Measurements from ENCODE around the gene SECTM1. TPM values are rescaled to one million over a fixed set of nuclear protein-coding genes. Genes with fewer than 3 reads are reported as not detected.
A peak's percentile ranks its signal among the peaks of the same experiment; 100 is the strongest.

Gene SECTM1
- total RNA-seq, 2 experiments from 2014 or later = 0.72 to 0.74 TPM

DNA sequence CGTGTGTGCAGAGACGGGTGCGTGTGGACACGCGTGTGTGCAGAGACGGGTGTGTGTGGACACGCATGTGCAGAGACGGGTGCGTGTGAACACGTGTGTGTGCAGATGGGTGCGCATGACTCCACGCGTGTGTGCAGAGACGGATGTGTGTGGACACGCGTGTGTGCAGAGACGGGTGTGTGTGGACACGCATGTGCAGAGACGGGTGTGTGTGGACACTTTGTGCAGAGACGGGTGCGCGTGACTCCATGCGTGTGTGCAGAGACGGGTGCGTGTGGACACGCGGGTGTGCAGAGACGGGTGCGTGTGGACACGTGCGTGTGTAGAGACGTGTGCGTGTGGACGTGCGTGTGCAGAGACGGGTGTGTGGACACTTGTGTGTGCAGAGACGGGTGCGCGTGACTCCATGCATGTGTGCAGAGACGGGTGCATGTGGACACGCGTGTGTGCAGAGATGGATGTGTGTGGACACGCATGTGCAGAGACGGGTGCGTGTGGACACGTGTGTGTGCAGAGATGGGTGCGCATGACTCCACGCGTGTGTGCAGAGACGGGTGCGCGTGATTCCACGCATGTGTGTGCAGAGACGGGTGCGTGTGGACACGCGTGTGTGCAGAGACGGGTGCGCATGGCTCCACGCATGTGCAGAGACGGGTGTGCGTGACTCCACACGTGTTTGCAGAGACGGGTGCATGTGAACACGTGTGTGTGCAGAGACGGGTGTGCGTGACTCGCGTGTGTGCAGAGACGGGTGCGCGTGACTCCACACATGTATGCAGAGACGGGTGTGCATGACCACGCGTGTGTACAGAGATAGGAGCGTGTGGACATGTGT, 14.6 kb downstream of the SECTM1 start:
- Mint-ChIP-seq H3K36me3 (peaks cover 30% of the 10 kb centered on the region), H3K4me1 (peaks cover 29% of the 10 kb centered on the region), H3K4me3 (no peak overlapping the region), H3K27me3 (peaks cover 4% of the 10 kb centered on the region), H3K27ac (no peak overlapping the region), H3K9me3 (no peaks in the 10 kb centered on the region)
- DNase-seq = no peak

DNA sequence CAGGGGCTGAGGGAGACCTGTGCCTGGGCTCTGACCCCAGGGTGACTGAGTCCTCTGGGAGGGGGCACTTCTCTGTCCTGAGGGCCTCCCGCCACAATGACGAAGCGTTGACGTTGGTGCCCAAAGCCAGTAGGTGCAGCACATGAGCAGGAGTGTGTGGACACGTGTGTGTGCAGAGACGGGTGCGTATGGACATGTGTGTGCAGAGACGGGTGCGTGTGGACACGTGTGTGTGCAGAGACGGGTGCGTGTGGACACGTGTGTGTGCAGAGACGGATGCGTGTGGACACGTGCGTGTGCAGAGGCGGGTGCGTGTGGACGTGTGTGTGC, 15.4 kb downstream of the SECTM1 start:
- peaks cover 38% of the 10 kb centered on the region for H3K36me3 Mint-ChIP-seq
- H3K4me3 Mint-ChIP-seq = no peak overlapping the region
- peaks cover 28% of the 10 kb centered on the region for H3K4me1 Mint-ChIP-seq
- H3K27ac Mint-ChIP-seq = no peak overlapping the region
- peaks cover 4% of the 10 kb centered on the region for H3K27me3 Mint-ChIP-seq
- no peak for DNase-seq
- H3K9me3 Mint-ChIP-seq = no peaks in the 10 kb centered on the region

DNA sequence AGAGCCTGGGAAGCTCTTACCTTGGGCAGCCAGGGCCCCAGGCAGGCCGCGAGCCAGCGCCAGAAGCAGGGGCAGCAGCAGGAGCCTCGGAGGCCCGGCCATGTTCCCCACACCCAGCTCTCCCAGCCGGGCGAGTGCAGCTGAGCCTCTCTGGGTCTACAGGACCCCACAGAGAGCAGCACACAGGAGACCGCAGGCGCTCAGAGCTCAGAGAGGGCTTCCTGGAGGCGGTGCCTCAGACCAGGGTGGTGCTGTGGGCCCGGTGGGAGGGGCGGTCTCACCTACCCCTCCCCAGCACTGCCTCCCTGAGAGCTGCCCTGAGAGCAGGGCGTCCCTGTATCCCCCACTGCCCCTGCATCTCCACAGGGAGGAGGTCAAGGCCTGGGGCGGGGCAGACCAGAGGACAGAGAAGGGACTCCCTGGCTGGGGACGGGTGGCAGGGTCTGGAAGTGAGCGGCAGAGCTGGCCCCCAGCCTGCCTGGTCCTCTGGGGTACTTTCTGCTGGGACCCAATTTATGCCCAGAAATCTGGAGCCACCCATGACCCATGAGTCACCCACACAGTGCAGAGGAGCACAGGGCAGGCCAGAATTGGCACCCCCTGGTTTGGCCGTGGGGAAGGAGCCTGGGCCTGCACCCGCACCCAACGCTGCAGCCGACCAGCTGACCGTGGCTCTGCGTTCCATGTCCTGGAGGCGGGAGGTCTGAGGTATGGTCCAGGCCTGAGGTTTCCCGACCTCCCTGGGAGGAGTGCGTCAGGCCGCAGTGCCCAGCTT, 16.0 kb downstream of the SECTM1 start, which contains the start of gene CD7:
CD7 (minus strand) TSS at position 215 of the 775 bp plus-strand sequence; CDS start at position 102, 113 bp downstream.
- Mint-ChIP-seq H3K4me1 (peaks cover 23% of the 10 kb centered on the region), H3K27me3 (peaks cover 4% of the 10 kb centered on the region), H3K36me3 (peaks cover 38% of the 10 kb centered on the region), H3K4me3 (peak within 1 kb of the TSS; percentile 95), H3K27ac (peak within 1 kb of the TSS; percentile 93), H3K9me3 (no peaks in the 10 kb centered on the region)
- peak; percentile 79 for DNase-seq

DNA sequence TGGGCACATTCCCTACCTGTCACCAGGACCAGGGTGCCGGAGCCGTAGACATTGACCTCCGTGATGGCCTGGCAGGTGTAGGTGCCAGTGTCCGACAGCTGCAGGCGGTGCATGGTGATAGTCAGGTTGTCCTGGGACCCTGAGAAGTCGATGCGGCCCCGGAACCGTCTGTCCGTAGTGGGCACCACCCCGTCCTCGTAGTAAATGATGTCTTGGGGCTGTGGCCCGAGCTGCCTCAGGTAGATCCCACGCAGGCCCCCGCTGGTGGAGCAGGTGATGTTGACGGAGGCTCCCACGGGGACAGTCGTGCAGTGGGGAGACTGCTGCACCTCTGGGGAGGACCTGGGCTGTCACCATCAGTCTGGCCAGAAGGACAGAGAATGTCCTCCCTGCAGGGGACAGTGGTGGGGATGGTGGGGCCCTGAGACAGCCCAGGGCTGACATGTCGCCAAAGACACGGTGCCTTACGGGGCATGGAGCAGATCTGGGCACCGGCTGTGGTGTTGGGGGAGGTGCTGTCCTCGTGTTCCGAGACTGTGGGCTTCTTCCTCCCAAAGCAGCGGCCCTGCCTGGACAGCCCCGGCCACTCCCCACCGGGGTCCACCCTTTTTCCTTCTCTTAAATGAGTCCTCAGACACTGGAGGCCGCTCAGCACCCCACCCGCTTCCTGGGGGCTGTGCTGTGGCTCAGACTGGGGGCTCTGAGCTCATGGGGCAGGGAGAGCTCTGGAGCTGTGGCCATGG, 16.7 kb downstream of the SECTM1 start:
- peak overlapping the region; percentile 95 for H3K4me3 Mint-ChIP-seq

DNA sequence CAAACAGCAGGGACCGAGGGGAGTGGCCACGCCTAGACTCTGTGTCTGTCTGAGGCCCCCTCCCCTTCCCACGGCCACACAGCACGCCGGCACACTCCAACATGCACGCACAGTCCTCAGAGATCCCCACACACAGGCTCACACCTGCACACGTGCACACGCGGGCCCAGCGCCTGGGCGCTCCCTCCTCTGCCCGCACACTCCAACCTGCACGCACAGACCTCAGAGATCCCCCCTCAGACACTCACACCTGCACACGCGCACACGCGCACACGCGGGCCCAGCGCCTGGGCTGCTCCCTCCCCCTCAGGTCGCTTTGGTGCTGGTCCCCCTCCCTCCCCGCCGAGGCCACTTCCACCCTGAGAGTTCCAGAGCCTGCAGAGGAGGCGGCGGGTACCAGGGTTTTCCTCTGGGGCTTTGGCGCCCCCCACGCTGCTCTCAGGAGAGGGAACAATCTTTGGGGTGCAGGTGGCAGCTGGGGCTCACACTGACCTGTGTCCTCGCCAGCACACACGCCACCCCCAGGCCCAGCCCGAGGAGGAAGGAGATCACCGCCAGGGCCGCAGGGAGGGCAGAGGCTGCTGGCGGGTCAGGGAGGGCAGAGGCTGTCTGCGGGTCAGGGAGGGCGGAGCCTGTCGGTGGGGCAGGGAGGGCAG, 17.7 kb downstream of the SECTM1 start:
- peak overlapping the region; percentile 95 for H3K4me3 Mint-ChIP-seq
- H3K36me3 Mint-ChIP-seq = peaks cover 35% of the 10 kb centered on the region
- H3K27me3 Mint-ChIP-seq = peaks cover 4% of the 10 kb centered on the region
- no peaks in the 10 kb centered on the region for H3K9me3 Mint-ChIP-seq
- peaks cover 19% of the 10 kb centered on the region for H3K4me1 Mint-ChIP-seq
- peak; percentile 66 for DNase-seq
- H3K27ac Mint-ChIP-seq = peak overlapping the region; percentile 93

More for the DNA sequence above, 16.7 kb downstream of the SECTM1 start:
- Mint-ChIP-seq H3K9me3 (no peaks in the 10 kb centered on the region), H3K27me3 (peaks cover 4% of the 10 kb centered on the region), H3K27ac (peak overlapping the region; percentile 93), H3K4me1 (peaks cover 23% of the 10 kb centered on the region), H3K36me3 (peaks cover 35% of the 10 kb centered on the region)
- DNase-seq = no peak

DNA sequence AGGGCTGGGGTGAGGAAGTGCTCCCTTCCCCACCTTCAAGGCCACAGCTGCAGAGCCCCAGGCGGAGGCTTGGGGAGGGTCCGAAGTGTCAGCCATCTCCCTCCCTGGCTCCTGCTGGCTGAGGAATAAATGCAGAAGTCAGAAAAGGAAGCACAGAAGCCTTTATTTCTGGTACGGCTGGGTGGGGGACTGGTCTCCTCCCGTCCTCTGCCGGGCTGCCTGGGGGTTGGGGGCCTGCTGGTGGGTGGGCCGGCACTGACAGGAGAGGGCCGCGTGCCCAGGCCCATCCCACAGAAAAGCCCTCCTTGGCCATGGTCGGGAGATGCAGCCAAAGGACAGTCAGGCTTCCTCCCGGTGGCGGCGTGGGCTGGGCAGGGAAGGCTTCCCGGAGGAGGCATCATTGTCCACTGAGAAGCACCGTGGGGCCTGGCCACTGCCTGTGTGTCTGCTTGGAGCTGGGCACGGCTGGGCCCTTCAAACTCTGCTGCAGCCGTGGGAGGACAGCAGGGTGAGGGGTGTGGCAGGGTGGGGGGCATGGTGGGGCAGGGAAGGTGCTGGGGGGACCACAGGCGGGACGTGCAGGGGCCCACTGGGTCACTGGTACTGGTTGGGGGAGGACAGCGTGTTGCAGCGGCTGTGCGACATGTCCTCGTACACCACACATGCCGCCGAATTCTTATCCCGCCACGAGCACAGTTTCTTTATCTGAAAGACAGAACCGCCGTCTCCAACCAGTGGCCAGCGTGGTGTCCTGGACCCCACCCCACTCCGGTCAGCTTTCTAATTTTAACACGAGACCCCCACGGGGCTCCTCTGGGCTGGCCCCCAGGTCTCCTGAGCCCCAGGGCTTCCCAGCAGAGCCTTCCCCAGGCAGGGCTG, 18.6 kb downstream of the SECTM1 start:
- Mint-ChIP-seq H3K9me3 (no peaks in the 10 kb centered on the region), H3K4me1 (peaks cover 13% of the 10 kb centered on the region), H3K27ac (peak overlapping the region; percentile 93), H3K4me3 (peak overlapping the region; percentile 95), H3K27me3 (peaks cover 4% of the 10 kb centered on the region), H3K36me3 (peaks cover 35% of the 10 kb centered on the region)
- DNase-seq = no peak

DNA sequence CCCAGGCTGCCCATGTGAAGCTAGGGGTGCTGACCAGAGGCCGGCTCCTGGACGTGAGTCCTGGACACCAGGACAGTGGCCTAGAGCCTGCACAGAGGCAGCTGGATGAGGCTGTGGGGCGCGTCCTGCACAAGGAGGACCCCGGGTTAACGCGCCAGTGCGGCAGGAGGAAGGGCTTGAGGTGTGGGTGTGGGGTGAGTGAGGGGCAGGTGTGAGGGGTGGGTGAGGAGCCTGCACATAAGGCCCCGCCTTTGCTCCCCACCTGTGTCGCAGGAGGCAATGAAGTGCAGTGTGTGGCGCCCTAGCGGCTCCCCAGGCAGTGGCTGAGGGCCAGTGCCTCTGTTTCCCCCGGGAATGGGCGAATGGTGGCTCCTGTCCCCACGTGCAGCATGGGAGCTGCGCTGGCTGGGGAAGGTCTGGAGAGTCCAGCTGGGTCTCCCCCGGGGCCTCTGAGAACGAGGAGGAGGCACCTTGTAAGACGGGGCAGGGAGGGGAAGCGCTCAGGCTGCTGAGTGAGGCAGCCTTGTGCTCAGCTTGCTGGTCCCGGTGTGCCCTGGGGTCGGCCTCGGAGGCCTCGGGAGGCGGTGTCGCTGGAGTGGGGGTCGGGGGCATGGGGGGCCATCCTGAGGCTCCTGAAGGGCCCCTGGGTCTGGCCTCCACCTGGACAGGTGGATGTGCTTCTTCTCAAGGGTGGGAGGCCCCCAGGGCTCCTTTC, 19.4 kb downstream of the SECTM1 start:
- peaks cover 13% of the 10 kb centered on the region for H3K4me1 Mint-ChIP-seq
- H3K27me3 Mint-ChIP-seq = peaks cover 4% of the 10 kb centered on the region
- H3K4me3 Mint-ChIP-seq = peak overlapping the region; percentile 95
- H3K9me3 Mint-ChIP-seq = no peaks in the 10 kb centered on the region
- H3K27ac Mint-ChIP-seq = peak overlapping the region; percentile 93
- DNase-seq = no peak
- peaks cover 35% of the 10 kb centered on the region for H3K36me3 Mint-ChIP-seq

DNA sequence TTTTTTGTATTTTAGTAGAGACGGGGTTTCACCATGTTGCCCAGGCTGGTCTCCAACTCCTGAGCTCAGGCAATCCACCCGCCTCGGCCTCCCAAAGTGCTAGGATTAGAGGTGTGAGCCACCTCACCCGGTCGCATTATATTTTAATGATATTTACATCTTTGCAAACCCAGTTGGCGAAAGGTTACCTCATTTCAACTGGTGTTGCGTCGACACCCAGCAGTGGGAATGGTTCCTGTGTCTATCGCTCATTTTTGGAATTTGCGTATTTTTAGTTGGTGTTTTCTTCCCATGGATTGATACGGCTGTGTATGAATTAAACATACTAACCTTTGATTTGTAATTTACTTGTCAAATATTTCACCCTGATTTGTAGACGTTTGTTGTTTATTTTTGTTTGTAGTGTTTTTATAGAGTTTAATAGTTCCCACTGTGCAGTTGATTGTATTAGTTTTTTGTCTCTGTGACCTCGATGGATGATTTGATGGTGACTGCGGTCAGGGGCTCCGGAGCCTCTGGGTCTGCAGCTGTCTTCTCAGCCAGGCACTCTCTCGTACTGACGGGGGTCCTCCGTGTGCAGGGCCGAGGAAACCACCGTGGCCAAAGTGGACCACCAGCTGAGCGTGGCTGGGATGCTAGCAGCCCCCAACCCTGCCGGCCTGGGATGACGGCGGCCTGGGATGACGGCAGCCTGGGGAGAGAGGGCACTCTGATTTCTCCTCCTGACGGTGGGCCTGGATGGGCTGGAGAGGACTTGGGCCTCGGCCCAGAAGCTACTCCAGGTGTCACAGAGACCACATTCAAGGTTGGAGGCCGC, 20.2 kb downstream of the SECTM1 start:
- H3K4me1 Mint-ChIP-seq = peaks cover 13% of the 10 kb centered on the region

DNA sequence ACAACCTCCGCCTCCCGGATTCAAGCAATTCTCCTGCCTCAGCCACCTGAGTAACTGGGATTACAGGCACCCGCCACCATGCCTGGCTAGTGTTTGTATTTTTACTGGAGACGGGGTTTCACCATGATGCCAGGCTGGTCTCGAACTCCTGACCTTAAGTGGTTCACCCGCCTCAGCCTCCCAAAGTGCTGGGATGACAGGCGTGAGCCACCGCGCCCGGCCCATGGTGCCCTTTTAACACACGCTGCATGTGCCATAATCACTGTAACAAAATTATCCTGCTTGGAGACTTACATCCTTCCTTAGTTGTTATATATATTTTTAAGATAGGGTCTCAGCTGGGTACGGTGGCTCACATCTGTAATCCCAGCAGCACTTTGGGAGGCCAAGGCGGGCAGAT, 21.6 kb downstream of the SECTM1 start:
- Mint-ChIP-seq H3K27ac (no peak overlapping the region), H3K27me3 (peaks cover 4% of the 10 kb centered on the region), H3K36me3 (peaks cover 35% of the 10 kb centered on the region), H3K4me3 (no peak overlapping the region), H3K4me1 (peaks cover 18% of the 10 kb centered on the region), H3K9me3 (peaks cover under 1% of the 10 kb centered on the region)
- DNase-seq = no peak

More for the DNA sequence above, 20.2 kb downstream of the SECTM1 start:
- DNase-seq = no peak
- peaks cover 4% of the 10 kb centered on the region for H3K27me3 Mint-ChIP-seq
- peak overlapping the region; percentile 93 for H3K27ac Mint-ChIP-seq
- H3K4me3 Mint-ChIP-seq = peak overlapping the region; percentile 95
- peaks cover 35% of the 10 kb centered on the region for H3K36me3 Mint-ChIP-seq
- no peaks in the 10 kb centered on the region for H3K9me3 Mint-ChIP-seq

DNA sequence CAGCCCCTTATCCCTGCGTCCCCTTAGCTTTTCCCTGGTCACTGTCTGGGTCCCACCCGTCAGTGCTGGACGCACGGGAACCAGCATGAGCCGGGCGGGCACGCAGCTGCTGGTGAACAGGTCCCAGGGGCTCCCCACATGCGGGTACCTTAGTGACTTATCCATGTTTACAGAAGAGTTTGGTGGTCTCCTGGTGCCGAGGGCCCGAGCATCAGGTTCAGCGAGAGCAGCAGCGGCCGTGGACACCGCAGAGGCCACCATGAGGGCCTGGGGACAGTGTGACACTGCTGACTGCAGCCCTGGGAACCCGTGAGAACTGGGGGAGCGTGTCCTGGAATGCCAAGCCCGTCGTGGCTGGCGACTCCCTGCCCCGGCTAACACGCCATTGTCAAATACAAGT, 22.7 kb downstream of the SECTM1 start:
- no peak for DNase-seq
- H3K4me3 Mint-ChIP-seq = no peak overlapping the region
- peaks cover 29% of the 10 kb centered on the region for H3K4me1 Mint-ChIP-seq
- H3K9me3 Mint-ChIP-seq = peaks cover 4% of the 10 kb centered on the region
- H3K27me3 Mint-ChIP-seq = peaks cover 4% of the 10 kb centered on the region
- H3K27ac Mint-ChIP-seq = no peak overlapping the region
- H3K36me3 Mint-ChIP-seq = peaks cover 28% of the 10 kb centered on the region

DNA sequence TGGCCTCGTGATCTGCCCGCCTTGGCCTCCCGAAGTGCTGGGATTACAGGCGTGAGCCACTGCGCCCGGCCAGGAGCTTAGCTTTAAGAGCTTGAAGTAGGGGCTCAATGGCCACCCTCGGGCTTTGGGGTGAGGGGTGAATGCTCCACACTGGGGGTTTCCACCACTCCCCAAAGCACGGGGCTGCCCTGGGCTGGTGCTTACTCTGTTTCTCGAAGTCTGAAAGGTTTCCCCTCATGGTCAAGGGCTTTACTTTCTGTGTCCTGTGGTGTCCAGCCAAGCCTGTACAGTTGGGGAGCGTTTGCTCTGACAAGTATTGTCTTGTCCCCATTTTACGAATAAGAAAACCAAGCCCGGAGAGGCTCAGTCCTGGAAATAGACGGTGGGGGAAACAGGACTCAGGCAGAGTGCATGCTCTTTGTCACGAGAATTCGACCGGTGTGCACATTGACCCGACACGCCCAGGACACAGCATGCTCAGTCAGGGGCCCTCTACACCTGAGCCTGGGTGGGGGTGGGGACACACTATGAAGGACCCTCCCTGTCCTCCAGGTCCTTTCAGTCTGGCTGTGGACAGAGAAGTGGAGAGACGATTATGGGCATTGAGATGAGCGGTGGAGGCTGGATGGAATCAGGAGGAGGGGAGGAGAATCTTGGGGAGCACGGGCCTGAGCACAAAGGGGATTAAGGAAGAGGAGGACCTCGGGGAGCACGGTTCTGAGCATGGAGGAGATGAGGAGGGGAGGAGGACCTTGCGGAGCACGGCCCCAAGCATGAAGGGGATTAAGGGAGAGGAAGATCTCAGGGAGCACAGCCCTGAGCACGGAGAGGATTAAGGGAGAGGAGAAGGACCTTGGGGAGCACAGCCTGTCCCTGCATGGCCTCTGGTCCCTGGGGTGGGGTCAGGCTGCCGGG, 23.7 kb downstream of the SECTM1 start:
- Mint-ChIP-seq H3K9me3 (peaks cover 4% of the 10 kb centered on the region), H3K27me3 (no peaks in the 10 kb centered on the region), H3K36me3 (peaks cover 19% of the 10 kb centered on the region), H3K27ac (no peak overlapping the region), H3K4me3 (no peak overlapping the region), H3K4me1 (peaks cover 30% of the 10 kb centered on the region)
- DNase-seq = no peak

Measured in activated naive CD8-positive, alpha-beta T cell treated with anti-CD3 and anti-CD28 coated beads for 36 hours (primary cell).